Hair follicular keratinocyte (primary cell): ENCODE measurements around the gene KLHL9. TPM values are rescaled to one million over a fixed set of nuclear protein-coding genes. Genes with fewer than 3 reads are reported as not detected.

Experiments used
- total RNA-seq: library from RNA; depleted of rRNA; stranded (reverse); fragments of >200 nt; gene quantifications from 2 replicates; pipeline ENCODE4 v1.2.3, GENCODE V29; 2015

Gene KLHL9, protein sequence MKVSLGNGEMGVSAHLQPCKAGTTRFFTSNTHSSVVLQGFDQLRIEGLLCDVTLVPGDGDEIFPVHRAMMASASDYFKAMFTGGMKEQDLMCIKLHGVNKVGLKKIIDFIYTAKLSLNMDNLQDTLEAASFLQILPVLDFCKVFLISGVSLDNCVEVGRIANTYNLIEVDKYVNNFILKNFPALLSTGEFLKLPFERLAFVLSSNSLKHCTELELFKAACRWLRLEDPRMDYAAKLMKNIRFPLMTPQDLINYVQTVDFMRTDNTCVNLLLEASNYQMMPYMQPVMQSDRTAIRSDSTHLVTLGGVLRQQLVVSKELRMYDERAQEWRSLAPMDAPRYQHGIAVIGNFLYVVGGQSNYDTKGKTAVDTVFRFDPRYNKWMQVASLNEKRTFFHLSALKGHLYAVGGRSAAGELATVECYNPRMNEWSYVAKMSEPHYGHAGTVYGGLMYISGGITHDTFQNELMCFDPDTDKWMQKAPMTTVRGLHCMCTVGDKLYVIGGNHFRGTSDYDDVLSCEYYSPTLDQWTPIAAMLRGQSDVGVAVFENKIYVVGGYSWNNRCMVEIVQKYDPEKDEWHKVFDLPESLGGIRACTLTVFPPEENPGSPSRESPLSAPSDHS
- total RNA-seq = 12.5 and 13.8 TPM in 2 replicates

DNA sequence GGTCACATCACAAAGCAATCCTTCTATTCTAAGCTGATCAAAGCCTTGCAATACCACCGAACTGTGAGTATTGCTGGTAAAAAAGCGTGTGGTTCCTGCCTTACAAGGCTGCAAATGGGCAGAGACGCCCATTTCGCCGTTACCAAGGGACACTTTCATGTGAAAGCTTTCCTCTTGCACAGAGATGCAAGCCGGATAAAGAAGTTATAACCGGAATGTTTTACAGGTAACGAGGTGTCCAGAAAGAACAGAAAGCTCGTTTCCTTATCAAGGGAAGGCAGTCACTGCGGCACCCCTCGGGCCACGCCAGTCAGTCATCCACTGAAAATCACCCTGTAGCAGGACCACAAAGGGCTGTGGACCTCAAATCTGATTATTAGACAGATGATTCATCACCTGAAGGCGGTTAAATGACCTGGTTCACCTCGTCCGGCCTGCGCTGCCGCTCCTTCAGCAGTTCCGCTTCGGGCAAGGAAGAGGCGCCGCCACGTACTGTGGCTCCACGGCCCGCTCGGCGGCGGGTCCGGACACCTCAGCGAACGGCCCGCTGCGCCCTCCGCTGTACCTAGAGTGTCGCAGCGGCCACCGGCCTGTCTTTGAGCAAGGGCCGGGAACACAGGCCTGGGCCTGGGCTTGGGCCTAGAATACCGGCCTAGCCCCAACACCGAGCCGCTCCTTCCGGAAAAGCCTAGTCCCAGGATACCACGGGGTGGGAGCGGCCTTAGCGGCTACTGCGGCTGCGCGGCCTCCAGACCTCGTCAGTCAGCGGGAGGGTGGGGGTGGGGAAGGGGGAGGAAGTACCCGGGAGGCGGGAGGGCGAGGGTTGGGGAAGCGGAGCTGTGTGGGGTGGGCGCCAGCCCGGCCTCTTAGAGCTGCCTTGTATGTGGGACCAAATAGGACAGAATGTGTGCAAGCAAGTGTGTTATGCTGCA, at the start of gene KLHL9:
Gene KLHL9, minus strand, starts transcription at position 704 of the 932 bp plus-strand sequence. Its CDS starts 545 bp downstream, at position 159.

DNA sequence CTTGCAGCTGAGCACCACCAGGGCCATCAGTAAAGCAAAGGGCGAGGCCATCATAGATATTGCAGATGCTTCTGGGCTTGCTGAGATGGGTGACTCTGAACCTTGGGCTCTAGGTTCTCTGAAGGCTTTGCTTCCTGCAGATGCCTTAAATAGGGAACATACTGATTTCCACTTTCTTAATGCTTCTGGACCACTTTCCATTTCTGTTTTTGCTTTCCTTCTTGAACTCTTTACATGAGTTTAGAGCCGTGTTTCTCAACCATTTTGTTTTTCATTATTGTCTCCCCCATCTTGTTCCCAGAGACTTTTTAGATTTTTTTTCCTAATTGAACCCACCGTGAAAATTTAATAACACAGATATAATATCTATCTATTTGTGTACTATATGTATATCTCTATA, 32.8 kb upstream of the KLHL9 start, which contains the start of gene IFNA13:
Gene IFNA13, minus strand, starts transcription at position 101 of the 400 bp plus-strand sequence. Its CDS starts 47 bp downstream, at position 54.

DNA sequence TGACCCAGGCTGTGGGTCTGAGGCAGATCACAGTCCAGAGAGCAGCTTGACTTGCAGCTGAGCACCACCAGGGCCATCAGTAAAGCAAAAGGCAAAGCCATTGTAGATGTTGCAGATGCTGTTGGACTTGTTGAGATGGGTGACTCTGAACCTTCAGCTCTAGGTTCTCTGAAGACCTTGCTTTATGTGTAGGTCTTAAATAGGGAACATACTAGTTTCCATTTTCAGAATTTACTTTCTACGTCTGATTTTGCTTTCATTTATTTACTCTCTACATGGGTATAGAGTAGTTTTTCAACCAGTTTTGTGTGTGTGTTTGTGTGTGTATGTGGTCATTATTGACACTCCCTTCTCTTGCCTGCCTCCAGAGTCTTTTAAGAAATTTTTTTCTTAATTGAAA, 15.6 kb upstream of the KLHL9 start, which contains the start of gene IFNA6:
Gene IFNA6, minus strand, starts transcription at position 101 of the 400 bp plus-strand sequence. Its CDS starts 0 bp downstream, at position 101.

DNA sequence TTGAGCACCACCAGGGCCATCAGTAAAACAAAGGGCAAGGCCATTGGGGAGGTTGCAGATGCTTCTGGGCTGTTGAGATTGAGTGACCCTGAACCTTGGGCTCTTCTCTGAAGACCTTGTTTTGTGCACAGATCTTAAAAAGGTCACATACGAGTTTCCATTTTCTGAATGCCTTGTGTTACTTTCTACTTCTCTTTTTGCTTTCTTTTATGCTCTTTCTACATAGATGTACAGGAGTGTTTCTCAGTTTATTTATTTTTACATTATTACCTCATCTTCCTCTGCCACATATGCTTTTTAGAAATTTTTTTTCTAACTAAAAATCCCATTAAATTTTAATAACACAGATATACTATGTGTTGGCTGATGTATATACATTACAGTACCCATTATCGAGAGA, 30.0 kb downstream of the KLHL9 start, which contains the start of gene IFNA5:
Gene IFNA5, minus strand, starts transcription at position 101 of the 400 bp plus-strand sequence. Its CDS starts 57 bp downstream, at position 44.

Other genes starting within 250 kb of the KLHL9 start
- gene IFNW1, start 193.6 kb downstream of the KLHL9 start, total RNA-seq = not detected in 2 replicates
- gene IFNA21, start 168.7 kb downstream of the KLHL9 start, total RNA-seq = not detected in 2 replicates
- not detected in 2 replicates for gene IFNA4, start 147.8 kb downstream of the KLHL9 start, total RNA-seq
- not detected in 2 replicates for gene IFNA7, start 133.2 kb downstream of the KLHL9 start, total RNA-seq
- not detected in 2 replicates for gene IFNA10, start 128.3 kb downstream of the KLHL9 start, total RNA-seq
- not detected in 2 replicates for gene IFNA16, start 118.1 kb downstream of the KLHL9 start, total RNA-seq
- not detected in 2 replicates for gene IFNA17, start 107.2 kb downstream of the KLHL9 start, total RNA-seq
- not detected in 2 replicates for gene IFNA14, start 95.4 kb downstream of the KLHL9 start, total RNA-seq
- not detected in 2 replicates for gene IFNA5, start 30.1 kb downstream of the KLHL9 start, total RNA-seq
- not detected in 2 replicates for gene IFNA6, start 15.5 kb upstream of the KLHL9 start, total RNA-seq
- not detected in 2 replicates for gene IFNA13, start 32.7 kb upstream of the KLHL9 start, total RNA-seq
- gene IFNA2, start 50.0 kb upstream of the KLHL9 start, total RNA-seq = not detected in 2 replicates
- not detected in 2 replicates for gene IFNA8, start 73.7 kb upstream of the KLHL9 start, total RNA-seq
- not detected in 2 replicates for gene IFNA1, start 105.0 kb upstream of the KLHL9 start, total RNA-seq
- 0.76 and 2.3 TPM in 2 replicates for gene IFNE, start 146.9 kb upstream of the KLHL9 start, total RNA-seq